ENCODE data around the gene ID3. TPM values are rescaled to one million over a fixed set of nuclear protein-coding genes. Genes with fewer than 3 reads are reported as not detected.

ID3 gene
- total and polyA plus RNA-seq, 9 of the 15 experiments (the other 6 are each of a cell fraction or from before 2014, with no cell fraction given) = 6.8 to 59.8 (median 23.5) TPM

- WGBS (ENCODE audit: insufficient coverage, low coverage, missing lambda C conversion rate) = 1% methylated on average over 63 of the region's 81 CpGs
- FAIRE-seq (no peak), ATAC-seq (peak; percentile 73), DNase-seq (ENCODE audit: extremely low read depth in 1 of 4, low spot score in 3 of 4) (peak; percentile 92 to 97 (median 96))
- in situ Hi-C loops (cut with MboI) = no loop called here
- H3K27ac ChIP-seq (ENCODE audit: extremely low read depth, low read depth, low read length) = peak overlapping the region; percentile 90
- no peaks in the 10 kb centered on the region for H3K27me3 ChIP-seq (ENCODE audit: control insufficient read depth in 2 of 2, insufficient read depth in 2 of 2, low read length in 2 of 2)
- H3K4me2 ChIP-seq (ENCODE audit: insufficient read depth, low read length) = peak overlapping the region; percentile 82
- no peaks in the 10 kb centered on the region for H3K9me3 ChIP-seq (replicated peaks; ENCODE audit: control insufficient read depth, insufficient read depth, low read depth, low read length)
- H3K9ac ChIP-seq (ENCODE audit: insufficient read depth in 1 of 2, low read depth in 2 of 2, low read length in 2 of 2) = peak overlapping the region; percentile 76 to 94
- H2AFZ ChIP-seq (ENCODE audit: low read depth, low read length) = peak overlapping the region; percentile 90
- ChIA-PET CTCF (ENCODE audit: low intra/inter-chr PET ratio) (no interaction called here), POLR2A (interaction anchor here (0.6 to 2.5 kb wide), 14 partner anchors 9 to 223 kb away, joined by 3 to 8 read pairs (median 4); partner anchors contain the start of genes PITHD1 and RPL11)
- H3K4me3 ChIP-seq = peak overlapping the region; percentile 39
- H3K36me3 ChIP-seq (ENCODE audit: control insufficient read depth, insufficient read depth, low read length) = peaks cover 19% of the 10 kb centered on the region
- no peaks in the 10 kb centered on the region for H4K20me1 ChIP-seq (replicated peaks; ENCODE audit: control insufficient read depth, insufficient read depth, low read length)
- intact Hi-C loops (cut with micrococcal nuclease) = loop anchor here (5.0 kb wide), 2 partner anchors 43 to 188 kb away; partner anchors contain the start of gene ELOA
- peaks cover 51 to 53% of the 10 kb centered on the region in 2 experiments for H3K4me1 ChIP-seq (replicated peaks in 1 of 2; ENCODE audit: control insufficient read depth in 2 of 2, insufficient read depth in 2 of 2, low read length in 2 of 2)
- no TSS peak for BruUV-seq (replicated peaks)
- H3K9me1 ChIP-seq (ENCODE audit: control insufficient read depth, insufficient read depth, low read length) = no peaks in the 10 kb centered on the region
- H3K79me2 ChIP-seq (ENCODE audit: control insufficient read depth, insufficient read depth, low read length) = peaks cover 41% of the 10 kb centered on the region
- TF ChIP-seq SNIP1 (IDR thresholded peaks at IDR 0.05; ENCODE audit: low read depth) (no peak), CBX2 (IDR thresholded peaks at IDR 0.05; ENCODE audit: insufficient read depth, low read length, poor library complexity, severe bottlenecking) (no peak), ZNF398 (CRISPR knock-in tag; IDR thresholded peaks at IDR 0.05) (no peak), POLR2G (IDR thresholded peaks at IDR 0.05; ENCODE audit: low read depth, low read length) (peak; percentile 91), ZNF699 (CRISPR knock-in tag; IDR thresholded peaks at IDR 0.05; ENCODE audit: insufficient replicate concordance) (no peak), FOXJ2 (tag; IDR thresholded peaks at IDR 0.05) (no peak), ZNF639 (CRISPR knock-in tag; conservative IDR thresholded peaks at IDR 0.05 in 1 of 2, IDR thresholded peaks at IDR 0.05 in 1 of 2) (0 out of 4 replicates have a peak, but pooled peaks of 1 of the 2 experiments have one; percentile 32), DNMT1 (IDR thresholded peaks at IDR 0.05) (no peak), ZNF592 (IDR thresholded peaks at IDR 0.05) (peak; percentile 43), ZZZ3 (IDR thresholded peaks at IDR 0.05) (no peak), FOXP1 (CRISPR knock-in tag; IDR thresholded peaks at IDR 0.05) (no peak), GATAD2B (IDR thresholded peaks at IDR 0.05; ENCODE audit: borderline replicate concordance) (peak; percentile 98), LEF1 (IDR thresholded peaks at IDR 0.05) (no peak), GABPB2 (CRISPR knock-in tag; conservative IDR thresholded peaks at IDR 0.05) (no peak)
These were observed 4.6 kb downstream of the ID3 start for GRCh38 chr1:23554481-23555269.
